ENCODE results near the gene YBEY.

YBEY gene

DNA sequence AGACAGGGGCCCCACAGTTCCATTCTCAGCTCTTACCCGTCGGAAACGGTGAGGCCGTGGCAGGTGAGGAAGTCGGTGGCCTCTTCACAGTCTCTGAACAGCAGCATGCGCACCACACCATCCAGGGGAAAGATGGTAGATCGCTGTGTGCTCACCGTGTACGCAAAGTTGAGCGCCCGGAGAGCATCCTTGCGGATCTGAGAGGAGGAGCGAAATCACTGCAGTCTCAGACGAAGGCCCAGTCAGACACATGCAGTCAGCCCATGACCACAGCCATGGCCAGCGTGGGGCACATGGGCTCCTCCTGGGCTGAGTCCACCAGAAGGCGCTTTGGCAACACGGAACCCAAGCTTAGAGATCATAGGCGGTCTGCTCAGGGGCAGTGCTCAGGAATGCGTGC, 19.2 kb upstream of the YBEY start:
- ChIA-PET POLR2A (no interaction called here), CTCF (interaction anchor here (1.2 kb wide), 1 partner anchor 29 kb away, joined by 3 read pairs; no protein-coding TSS in a partner anchor)
- no peak overlapping the region for H3K4me3 ChIP-seq (ENCODE audit: low read depth, low read length)
- no peak for TF ChIP-seq CTCF (IDR thresholded peaks at IDR 0.05; ENCODE audit: insufficient read depth, low read length, missing control alignments)
- DNase-seq (ENCODE audit: low read depth, low spot score), result no peak

GRCh38 chr21:46268371-46268770, 17.8 kb upstream of the YBEY start:
- DNase-seq (ENCODE audit: low read depth, low spot score), result no peak
- H3K4me3 ChIP-seq (ENCODE audit: low read depth, low read length), result no peak overlapping the region
- TF ChIP-seq CTCF (IDR thresholded peaks at IDR 0.05; ENCODE audit: insufficient read depth, low read length, missing control alignments), result no peak
- POLR2A ChIA-PET, result no interaction called here
- CTCF ChIA-PET, result interaction anchor here (1.2 kb wide), 1 partner anchor 31 kb away, joined by 3 read pairs; no protein-coding TSS in a partner anchor

DNA sequence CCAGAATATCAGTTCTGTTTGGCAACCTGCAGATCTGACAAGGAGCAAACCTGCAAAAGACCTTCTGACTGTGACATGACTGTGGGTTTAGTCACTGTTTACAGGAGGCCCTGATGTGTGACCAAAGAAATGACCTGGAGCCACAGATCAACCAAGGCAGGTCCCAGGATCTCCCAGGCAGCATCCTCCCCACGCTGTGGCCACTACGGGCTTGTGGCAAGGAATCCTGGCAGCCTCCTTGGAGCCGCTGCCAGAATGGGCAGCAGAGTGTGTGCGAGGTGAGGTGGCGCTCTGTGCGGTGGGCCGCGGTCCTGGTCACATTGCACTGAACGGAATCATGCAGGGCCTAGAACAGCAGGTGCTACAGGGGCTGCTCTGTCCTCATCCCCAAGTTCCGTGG, 16.7 kb upstream of the YBEY start:
- TF ChIP-seq CTCF (IDR thresholded peaks at IDR 0.05; ENCODE audit: insufficient read depth, low read length, missing control alignments), result no peak
- ChIA-PET CTCF (no interaction called here), POLR2A (no interaction called here)
- no peak overlapping the region for H3K4me3 ChIP-seq (ENCODE audit: low read depth, low read length)
- no peak for DNase-seq (ENCODE audit: low read depth, low spot score)

GRCh38 chr21:46273341-46273740, 12.8 kb upstream of the YBEY start:
- ChIA-PET CTCF (no interaction called here), POLR2A (no interaction called here)
- no peak for TF ChIP-seq CTCF (IDR thresholded peaks at IDR 0.05; ENCODE audit: insufficient read depth, low read length, missing control alignments)
- no peak for DNase-seq (ENCODE audit: low read depth, low spot score)
- no peak overlapping the region for H3K4me3 ChIP-seq (ENCODE audit: low read depth, low read length)

DNA sequence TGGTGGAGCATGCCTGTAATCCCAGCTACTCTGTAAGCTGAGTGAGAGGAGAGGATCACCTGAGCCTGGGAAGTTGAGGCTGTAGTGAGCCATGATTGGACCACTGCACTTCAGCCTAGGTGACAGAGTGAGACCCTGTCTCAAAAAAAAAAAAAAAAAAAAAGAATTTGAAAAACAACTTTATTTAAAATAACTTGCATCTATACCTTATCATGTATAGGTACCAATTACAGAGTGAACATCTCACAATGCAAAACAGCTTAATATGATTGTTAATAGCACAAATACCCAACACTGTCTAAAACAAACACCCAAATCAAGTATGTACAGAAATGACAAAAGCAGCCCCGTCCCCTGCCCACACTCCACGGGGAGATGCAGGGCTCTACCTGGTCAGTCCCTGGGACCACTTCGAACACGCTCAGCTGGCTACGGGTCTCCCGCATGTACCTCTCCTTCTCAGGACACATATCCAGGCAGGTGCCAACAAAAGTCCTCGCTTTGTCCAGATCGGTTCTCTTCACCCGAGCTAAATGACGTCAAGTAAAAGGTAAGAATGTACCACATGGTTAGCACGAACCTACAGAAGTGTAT, 11.2 kb upstream of the YBEY start:
- TF ChIP-seq CTCF (IDR thresholded peaks at IDR 0.05; ENCODE audit: insufficient read depth, low read length, missing control alignments), result no peak
- ChIA-PET POLR2A (interaction anchor here (0.6 kb wide), 1 partner anchor 11 kb away, joined by 3 read pairs; the partner anchor contains the start of gene MCM3AP), CTCF (interaction anchor here (0.9 to 1.8 kb wide), 5 partner anchors 9 to 303 kb away, joined by 3 to 6 read pairs (median 6); partner anchors contain the start of genes MCM3AP and YBEY)
- no peak overlapping the region for H3K4me3 ChIP-seq (ENCODE audit: low read depth, low read length)
- DNase-seq (ENCODE audit: low read depth, low spot score), result no peak

DNA sequence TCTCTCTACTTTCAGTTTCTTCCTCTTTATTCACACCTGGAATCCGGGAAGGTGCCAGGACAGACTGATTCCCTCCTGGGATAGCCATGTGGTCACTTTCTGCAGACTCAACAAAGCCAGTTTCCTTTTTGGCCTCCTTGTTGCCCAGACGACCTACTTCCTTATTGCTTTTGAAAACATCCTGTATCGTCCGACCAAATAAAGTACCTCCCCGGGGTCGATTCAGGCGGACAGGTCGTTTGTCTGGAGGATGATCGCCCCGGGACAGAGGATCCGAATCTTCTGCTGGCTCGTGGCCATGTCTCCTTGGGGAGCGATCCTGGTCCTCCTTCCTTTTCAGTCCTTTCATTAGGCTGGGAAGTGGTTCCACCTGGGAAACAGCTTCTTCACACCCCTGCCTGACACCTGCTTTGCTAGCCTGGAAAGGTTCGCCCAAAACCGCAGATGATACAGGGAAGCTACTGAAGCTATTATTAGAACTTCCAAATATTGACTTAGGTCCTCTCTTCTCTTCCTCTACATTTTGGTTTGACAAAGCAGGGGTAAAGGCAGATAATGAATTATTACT, 2.0 kb upstream of the YBEY start:
- H3K4me3 ChIP-seq (ENCODE audit: low read depth, low read length), result no peak overlapping the region
- no peak for TF ChIP-seq CTCF (IDR thresholded peaks at IDR 0.05; ENCODE audit: insufficient read depth, low read length, missing control alignments)
- DNase-seq (ENCODE audit: low read depth, low spot score), result no peak
- ChIA-PET CTCF (interaction anchor here (0.6 to 3.5 kb wide), 7 partner anchors 14 to 315 kb away, joined by 3 to 19 read pairs (median 3); no protein-coding TSS in a partner anchor), POLR2A (no interaction called here)

Data from AG04449 (cell line).